HCT116 (cell line): Measurements from ENCODE around the gene TTLL9.

Source experiments
- CEBPB ChIP-seq: IDR thresholded peaks from 2 replicates; pipeline ENCODE4 v1.6.1; 2012; ENCODE audit warnings: low read depth
- CTCF ChIP-seq, 3 experiments: fragments of 200-600 bp in 1 of 3; sonication (generic) in 1 of 3; IDR thresholded peaks in 2 of 3; conservative IDR thresholded peaks in 1 of 3; 2 replicates each; pipeline ENCODE4 v1.5.1; 2012 to 2017; ENCODE audit warnings: low read depth in 2 of 3, low read length in 2 of 3, antibody characterized with exemption in 1 of 3, borderline replicate concordance in 1 of 3, control low read depth in 1 of 3, mild to moderate bottlenecking in 1 of 3, mixed read lengths in 1 of 3, mixed run types in 1 of 3, moderate library complexity in 1 of 3; ENCODE audit not compliant: insufficient read depth in 1 of 3
- EZH2phosphoT487 ChIP-seq: fragments of 200-600 bp; IDR thresholded peaks from 2 replicates; pipeline ENCODE4 v1.6.1; 2018; ENCODE audit warnings: antibody characterized with exemption, borderline replicate concordance
- FOSL1 ChIP-seq: IDR thresholded peaks from 2 replicates; pipeline ENCODE4 v1.6.1; 2012; ENCODE audit warnings: low read depth
- JUND ChIP-seq: IDR thresholded peaks from 2 replicates; pipeline ENCODE4 v1.6.1; 2012
- POLR2A ChIP-seq: IDR thresholded peaks from 2 replicates; pipeline ENCODE4 v1.7.0; 2011; ENCODE audit warnings: borderline replicate concordance; ENCODE audit not compliant: insufficient read depth, insufficient read length; ENCODE audit errors: extremely low read depth
- SIN3A ChIP-seq: IDR thresholded peaks from 2 replicates; pipeline ENCODE4 v1.6.1; 2012; ENCODE audit warnings: low read depth
- SRF ChIP-seq: IDR thresholded peaks from 2 replicates; pipeline ENCODE4 v1.6.1; 2012; ENCODE audit warnings: low read depth
- YY1 ChIP-seq: IDR thresholded peaks from 2 replicates; pipeline ENCODE4 v1.6.1; 2011; ENCODE audit warnings: low read length, low read depth, moderate library complexity, mild to moderate bottlenecking; ENCODE audit not compliant: insufficient replicate concordance; ENCODE audit errors: extremely low read depth
- ZNF274 ChIP-seq: fragments of 200-500 bp; sonication (Bioruptor generic); IDR thresholded peaks from 2 replicates; pipeline ENCODE4 v1.6.1; 2014; ENCODE audit warnings: mild to moderate bottlenecking, low read depth, low read length, inconsistent platforms
- TF ChIP-seq, protein P1 (sequence below): IDR thresholded peaks from 2 replicates; pipeline ENCODE4 v1.6.1; 2012
- TF ChIP-seq, protein P2 (sequence below): IDR thresholded peaks from 2 replicates; pipeline ENCODE4 v1.6.1; 2012; ENCODE audit warnings: low read depth
- TF ChIP-seq, protein P3 (sequence below): IDR thresholded peaks from 2 replicates; pipeline ENCODE4 v1.6.1; 2012

GRCh38 chr20:31920275-31920855 lies 49.9 kb downstream of the TTLL9 start:
- TF ChIP-seq FOSL1 (no peak), CEBPB (no peak), ZNF274 (no peak), YY1 (no peak), EZH2phosphoT487 (no peak), CTCF (IDR thresholded peaks at IDR 0.05 in 2 of 3, conservative IDR thresholded peaks at IDR 0.05 in 1 of 3; ENCODE audit: borderline replicate concordance in 1 of 3, insufficient read depth in 1 of 3, low read depth in 2 of 3, low read length in 2 of 3) (no peak), POLR2A (no peak), JUND (no peak), SRF (no peak), SIN3A (no peak)
- TF ChIP-seq, protein P1, sequence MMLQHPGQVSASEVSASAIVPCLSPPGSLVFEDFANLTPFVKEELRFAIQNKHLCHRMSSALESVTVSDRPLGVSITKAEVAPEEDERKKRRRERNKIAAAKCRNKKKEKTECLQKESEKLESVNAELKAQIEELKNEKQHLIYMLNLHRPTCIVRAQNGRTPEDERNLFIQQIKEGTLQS, result no peak
- TF ChIP-seq, protein P2, sequence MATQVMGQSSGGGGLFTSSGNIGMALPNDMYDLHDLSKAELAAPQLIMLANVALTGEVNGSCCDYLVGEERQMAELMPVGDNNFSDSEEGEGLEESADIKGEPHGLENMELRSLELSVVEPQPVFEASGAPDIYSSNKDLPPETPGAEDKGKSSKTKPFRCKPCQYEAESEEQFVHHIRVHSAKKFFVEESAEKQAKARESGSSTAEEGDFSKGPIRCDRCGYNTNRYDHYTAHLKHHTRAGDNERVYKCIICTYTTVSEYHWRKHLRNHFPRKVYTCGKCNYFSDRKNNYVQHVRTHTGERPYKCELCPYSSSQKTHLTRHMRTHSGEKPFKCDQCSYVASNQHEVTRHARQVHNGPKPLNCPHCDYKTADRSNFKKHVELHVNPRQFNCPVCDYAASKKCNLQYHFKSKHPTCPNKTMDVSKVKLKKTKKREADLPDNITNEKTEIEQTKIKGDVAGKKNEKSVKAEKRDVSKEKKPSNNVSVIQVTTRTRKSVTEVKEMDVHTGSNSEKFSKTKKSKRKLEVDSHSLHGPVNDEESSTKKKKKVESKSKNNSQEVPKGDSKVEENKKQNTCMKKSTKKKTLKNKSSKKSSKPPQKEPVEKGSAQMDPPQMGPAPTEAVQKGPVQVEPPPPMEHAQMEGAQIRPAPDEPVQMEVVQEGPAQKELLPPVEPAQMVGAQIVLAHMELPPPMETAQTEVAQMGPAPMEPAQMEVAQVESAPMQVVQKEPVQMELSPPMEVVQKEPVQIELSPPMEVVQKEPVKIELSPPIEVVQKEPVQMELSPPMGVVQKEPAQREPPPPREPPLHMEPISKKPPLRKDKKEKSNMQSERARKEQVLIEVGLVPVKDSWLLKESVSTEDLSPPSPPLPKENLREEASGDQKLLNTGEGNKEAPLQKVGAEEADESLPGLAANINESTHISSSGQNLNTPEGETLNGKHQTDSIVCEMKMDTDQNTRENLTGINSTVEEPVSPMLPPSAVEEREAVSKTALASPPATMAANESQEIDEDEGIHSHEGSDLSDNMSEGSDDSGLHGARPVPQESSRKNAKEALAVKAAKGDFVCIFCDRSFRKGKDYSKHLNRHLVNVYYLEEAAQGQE, result no peak
- TF ChIP-seq, protein P3, sequence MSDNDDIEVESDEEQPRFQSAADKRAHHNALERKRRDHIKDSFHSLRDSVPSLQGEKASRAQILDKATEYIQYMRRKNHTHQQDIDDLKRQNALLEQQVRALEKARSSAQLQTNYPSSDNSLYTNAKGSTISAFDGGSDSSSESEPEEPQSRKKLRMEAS, result no peak
